SW480 (cell line): ENCODE measurements around the gene PER1.

Experiments
- DNase-seq: peaks from one replicate; pipeline ENCODE4 v3.0.0-alpha.2; 2016; ENCODE audit warnings: low spot score

Gene PER1

DNA sequence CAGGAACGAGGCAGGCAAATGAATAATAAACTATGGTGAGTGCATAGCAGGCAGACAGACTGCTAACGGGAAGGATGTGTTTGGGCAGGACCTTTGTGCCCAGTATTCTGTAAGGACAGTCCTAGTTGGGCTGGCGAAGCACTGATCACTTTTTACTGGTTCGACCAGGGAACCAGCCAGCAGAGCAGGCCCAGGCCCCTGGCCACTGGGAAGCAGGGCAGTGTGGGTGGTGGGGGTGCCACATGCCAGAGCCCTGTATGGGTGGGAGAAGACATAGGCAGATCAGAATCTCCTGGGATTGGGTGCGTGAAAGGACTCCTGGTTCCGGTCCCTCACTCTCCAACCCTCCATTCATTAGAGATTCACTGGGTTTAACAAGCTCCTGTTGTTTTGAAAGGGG lies 14.5 kb upstream of the PER1 start:
- no peak for DNase-seq

- no peak for DNase-seq
Observed at GRCh38 chr17:8164815-8165131, 12.6 kb upstream of the PER1 start.

GRCh38 chr17:8163978-8164814 lies 12.0 kb upstream of the PER1 start:
- peak; percentile 84 for DNase-seq

- no peak for DNase-seq
Observed at GRCh38 chr17:8162997-8163977, 11.1 kb upstream of the PER1 start.

GRCh38 chr17:8162233-8162996 lies 10.2 kb upstream of the PER1 start, which contains the start of gene VAMP2:
VAMP2 (minus strand) TSS chr17:8162948; CDS start chr17:8162879, 69 bp downstream.
- peak; percentile 56 for DNase-seq

DNA sequence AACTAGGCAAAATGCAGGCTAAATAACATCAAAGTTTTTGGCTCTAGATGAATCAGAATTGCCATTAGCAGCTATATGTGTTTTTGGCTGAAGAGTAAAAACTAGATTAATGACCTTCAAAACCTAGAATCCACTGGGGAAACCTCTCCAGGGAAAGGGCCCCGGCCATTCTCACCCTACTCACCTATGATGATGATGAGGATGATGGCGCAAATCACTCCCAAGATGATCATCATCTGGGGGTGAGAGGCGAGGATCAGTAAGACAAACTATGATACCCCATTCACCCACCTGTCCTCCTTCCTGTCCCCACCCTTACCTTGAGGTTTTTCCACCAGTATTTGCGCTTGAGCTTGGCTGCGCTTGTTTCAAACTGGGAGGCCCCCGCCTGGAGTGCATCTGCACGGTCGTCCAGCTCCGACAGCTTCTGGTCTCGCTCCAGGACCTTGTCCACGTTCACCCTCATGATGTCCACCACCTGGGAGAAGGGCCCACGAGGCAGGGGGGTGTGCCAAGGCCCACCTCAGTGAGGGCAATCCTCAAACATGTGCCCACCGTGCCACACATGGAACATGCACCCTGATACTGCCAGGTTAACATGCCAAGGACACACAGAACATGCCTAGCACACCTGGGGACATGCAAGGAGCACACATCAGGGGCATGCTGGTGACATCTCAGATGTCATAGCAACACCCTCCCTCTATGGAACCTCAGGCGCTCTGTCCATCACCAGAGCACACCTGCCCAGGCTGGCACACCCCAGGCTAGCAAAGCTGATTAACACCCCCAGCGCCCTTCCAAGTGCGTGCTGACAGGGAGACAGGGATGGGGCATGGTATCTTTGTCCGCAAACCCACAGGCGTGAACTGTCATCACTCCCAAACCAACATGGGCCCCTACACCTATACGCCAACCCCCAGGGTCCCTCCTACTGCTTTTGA lies 9.4 kb upstream of the PER1 start:
- no peak for DNase-seq

GRCh38 chr17:8160741-8161221 lies 8.6 kb upstream of the PER1 start:
- no peak for DNase-seq

DNA sequence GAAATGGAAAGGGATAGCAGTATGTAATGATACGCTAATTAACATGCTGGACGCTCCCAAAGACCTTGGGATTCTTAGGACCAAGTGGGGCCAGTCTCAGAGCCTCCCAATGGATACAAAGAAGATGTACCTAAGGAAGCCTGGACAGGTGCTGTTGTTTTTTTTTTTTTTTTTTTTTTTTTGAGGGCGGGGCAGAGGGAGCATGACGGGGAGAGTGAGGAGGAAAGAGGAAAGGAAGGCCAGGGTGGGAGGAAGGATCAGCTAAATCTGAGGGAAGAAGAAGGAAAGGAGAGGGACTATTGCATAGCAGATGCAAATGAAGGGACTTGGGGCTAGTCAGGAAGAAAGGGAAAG lies 8.0 kb upstream of the PER1 start:
- DNase-seq: no peak

- DNase-seq: no peak
Observed at GRCh38 chr17:8159459-8160223, 7.4 kb upstream of the PER1 start.

DNA sequence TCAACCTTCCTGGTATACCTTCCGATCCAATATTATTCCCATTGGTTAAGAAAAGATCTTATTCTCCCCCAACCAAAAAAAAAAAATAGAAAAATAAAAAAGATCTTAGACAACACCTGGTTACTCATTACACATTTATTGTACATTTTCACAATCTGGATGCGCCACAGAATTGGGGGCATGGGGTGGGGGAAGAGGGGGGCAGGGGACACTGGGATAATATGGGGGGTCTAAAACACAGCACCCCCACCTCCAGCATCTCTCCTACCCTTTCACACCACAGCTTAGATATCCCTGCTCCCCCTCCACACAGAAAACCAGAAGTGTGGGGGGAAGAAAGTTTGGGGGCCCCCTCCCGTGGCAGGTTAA lies 6.8 kb upstream of the PER1 start:
- DNase-seq: no peak

GRCh38 chr17:8158267-8159031 lies 6.2 kb upstream of the PER1 start:
- DNase-seq: peak; percentile 85

GRCh38 chr17:8156246-8156992 lies 4.2 kb upstream of the PER1 start:
- DNase-seq: peak; percentile 100

DNA sequence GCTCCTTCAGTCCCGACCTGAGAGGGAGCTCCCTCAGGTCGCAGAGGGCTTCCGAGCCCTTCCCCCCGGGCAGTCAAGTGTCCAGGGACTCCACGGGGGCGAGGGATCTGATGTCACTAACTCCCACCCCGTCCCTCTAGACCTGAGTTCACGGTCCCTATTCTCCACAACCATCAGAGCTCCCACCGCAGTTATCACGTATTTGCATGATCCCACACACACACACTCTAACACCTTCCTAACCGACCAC lies 3.7 kb upstream of the PER1 start:
- DNase-seq: no peak

- no peak for DNase-seq
Observed at GRCh38 chr17:8155231-8155995, 3.2 kb upstream of the PER1 start.

- DNase-seq: no peak
Observed at GRCh38 chr17:8154608-8155155, 2.5 kb upstream of the PER1 start.

DNA sequence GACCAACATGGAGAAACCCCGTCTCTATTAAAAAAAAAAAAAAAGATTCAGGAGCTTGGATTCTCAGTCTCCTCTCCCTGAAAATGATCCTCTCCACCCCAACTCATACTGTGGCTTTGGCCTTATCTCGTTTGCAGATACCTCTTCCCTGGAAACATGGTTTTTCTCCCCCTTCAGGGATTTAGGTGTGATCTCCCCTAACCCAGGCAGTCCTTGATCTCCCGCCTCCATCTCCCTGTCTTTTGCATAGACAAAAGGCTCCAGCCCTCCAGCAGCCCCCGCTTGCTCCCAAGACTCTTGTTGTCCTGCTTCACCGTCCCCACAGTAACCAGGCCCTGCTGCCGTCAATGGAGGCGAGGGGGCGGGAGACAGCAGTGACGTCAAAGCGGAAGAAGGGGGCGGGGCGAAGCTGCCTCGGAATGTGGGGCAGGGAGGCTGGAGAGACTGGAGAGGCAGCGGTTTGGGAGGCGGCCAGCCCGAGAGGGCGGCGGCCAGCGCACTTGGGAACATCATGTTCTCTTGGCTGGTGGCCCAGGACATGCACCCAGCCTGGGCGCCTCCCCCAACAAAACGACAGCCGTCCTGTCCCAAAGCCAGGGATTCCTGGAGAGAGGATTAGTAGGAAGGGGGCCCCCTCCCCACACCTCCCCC lies 1.9 kb upstream of the PER1 start:
- peak; percentile 86 for DNase-seq

DNA sequence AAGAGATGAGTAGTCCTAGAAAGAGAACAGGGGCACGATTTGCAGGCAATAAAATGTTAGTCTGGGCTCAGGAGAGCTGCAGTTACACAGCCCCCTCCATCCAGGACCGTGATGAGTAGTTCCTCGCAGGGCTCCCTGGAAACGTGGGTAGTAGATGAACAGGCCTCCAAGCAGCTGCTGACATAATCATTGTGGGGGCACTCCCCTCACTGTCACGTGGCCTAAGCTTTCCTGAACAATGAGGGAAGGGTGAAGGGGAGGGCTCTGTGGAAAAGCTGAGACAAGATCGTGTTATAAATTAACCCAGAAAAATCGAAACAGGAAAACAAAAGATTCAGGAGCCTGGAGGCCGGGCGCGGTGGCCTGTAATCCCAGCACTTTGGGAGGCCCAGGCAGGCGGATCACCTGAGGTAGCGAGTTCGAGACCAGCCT lies 1.3 kb upstream of the PER1 start:
- peak; percentile 92 for DNase-seq
